ENCODE results near the gene CFAP221.

CFAP221 gene

GRCh38 chr2:119706221-119706620 lies 162.0 kb downstream of the CFAP221 start:
- Histone ChIP-seq H3K9me3 (ENCODE audit: control insufficient read depth, insufficient read depth, low read length) (no peaks in the 10 kb centered on the region), H3K27me3 (ENCODE audit: control insufficient read depth, insufficient read depth, low read length) (no peaks in the 10 kb centered on the region), H3K4me1 (ENCODE audit: control insufficient read depth, insufficient read depth, low read length) (no peaks in the 10 kb centered on the region; the same call in 1 of the 2 replicates), H3K4me3 (ENCODE audit: low read length) (no peak overlapping the region), H3K36me3 (ENCODE audit: control insufficient read depth, insufficient read depth, low read length) (no peaks in the 10 kb centered on the region), H3K27ac (ENCODE audit: low read length) (no peak overlapping the region)
- DNase-seq (ENCODE audit: low read depth, low spot score), result no peak
- no CpG with 5 or more reads among the region's 8 CpGs for WGBS (ENCODE audit: insufficient coverage, insufficient read length)
